Skeletal muscle cell (primary cell): ENCODE measurements around the gene PACS2.
"Not testable (repeated sequence)": the region's sequence is repeated elsewhere in the genome, so short reads cannot be mapped to it uniquely, and the experiment has no call there.

Source experiments
- DNase-seq: peaks from one replicate; pipeline ENCODE4 v3.0.0-alpha.2; 2010; ENCODE audit warnings: low read depth
- H3K4me3 ChIP-seq: 2 replicates; pipeline ENCODE4 v1.5.1; 2011; ENCODE audit warnings: low read depth, mild to moderate bottlenecking, control low read depth, low read length, moderate library complexity

PACS2 gene

DNA sequence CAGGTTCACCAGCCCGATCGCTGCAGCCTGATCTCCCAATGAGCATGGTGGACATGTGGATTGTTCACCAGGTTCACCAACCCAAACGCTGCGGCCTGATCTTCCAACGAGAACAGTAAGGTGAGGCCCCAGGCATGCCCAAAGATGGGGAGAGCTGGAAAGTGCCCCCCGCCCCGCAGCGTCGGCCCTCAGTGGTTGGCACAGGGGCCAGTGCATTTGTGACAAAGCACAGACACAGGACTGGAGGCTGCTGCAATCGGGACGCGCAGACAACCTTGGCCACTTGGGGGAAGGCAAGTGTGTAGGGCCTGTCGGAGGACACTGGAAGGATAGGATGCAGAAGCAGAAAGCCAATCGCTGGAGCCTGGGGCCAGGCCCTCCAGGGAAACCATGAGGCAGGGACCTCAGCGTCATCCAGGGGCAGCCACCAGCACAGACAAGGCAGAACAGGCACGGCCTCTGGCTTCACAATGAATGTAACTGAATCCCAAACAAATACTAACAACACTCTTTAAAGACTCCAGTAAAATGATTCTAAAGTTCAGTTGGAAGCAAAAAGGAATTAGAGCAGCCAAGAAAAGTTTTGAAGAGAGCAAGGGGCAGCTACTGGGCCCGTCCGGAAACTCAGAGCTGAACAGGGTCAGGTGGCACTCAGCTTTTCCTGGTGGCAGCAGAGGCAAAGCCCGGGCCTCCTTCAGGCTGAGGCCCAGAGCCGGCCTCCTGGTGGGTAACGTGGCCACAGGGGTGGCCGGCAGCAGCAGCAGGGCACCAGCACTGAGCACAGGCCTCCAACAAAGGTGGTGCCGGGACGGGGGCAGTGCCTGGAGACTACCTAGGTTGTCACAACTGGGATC lies 27.1 kb upstream of the PACS2 start:
- no peak overlapping the region for H3K4me3 ChIP-seq
- DNase-seq = no peak

DNA sequence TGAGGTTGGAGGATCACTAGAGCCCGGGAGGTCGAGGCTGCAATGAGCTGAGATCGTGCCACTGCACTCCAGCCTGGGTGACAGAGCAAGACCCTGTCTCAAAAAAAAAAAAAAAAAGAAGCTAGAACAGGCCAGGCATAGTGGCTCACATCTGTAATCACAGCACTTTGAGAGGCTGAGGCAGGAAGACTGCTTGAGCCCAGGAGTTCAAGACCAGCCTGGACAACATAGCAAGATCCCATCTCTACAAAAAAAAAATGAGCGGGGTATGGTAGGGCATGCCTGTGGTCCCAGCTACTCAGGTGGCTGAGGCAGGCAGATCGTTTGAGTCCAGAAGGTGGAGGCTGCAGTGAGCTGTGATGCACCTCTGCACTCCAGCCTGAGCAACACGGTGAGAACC lies 25.6 kb upstream of the PACS2 start:
- DNase-seq, H3K4me3 ChIP-seq: not testable (repeated sequence)

DNA sequence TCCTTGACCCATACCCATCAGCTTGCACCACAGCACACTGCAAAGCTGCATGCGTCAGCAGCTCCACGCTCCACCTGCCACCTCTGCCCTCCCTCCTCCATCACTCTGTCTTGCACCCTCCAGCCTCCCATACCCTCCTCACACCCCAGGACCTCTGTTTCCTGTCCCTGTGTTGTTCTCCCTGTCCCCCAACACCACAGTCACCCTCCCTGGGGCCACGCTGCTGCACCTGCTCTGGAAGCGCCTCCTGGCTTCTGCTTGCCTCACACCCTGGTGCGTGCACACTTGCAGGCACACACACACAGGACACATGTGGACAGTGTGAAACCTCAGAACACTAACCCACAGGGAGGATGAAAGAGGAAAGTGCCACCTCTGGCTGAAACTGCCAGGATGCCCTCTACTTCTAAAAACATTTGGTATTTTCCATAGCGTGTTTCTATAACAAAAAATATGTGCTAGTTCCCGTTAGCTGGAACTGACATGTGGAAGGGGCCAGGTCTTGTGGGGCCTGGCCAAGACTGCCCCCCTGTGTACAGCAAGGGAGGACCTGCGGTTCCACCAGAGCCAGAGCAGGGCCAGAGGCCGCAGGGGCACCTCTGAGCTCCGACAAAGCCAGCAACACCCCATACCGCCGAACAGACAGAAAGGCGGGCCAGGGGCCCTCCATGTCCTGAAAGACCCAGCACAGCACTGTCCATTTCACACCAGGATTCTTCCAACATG lies 23.8 kb upstream of the PACS2 start:
- no peak for DNase-seq
- H3K4me3 ChIP-seq = no peak overlapping the region

DNA sequence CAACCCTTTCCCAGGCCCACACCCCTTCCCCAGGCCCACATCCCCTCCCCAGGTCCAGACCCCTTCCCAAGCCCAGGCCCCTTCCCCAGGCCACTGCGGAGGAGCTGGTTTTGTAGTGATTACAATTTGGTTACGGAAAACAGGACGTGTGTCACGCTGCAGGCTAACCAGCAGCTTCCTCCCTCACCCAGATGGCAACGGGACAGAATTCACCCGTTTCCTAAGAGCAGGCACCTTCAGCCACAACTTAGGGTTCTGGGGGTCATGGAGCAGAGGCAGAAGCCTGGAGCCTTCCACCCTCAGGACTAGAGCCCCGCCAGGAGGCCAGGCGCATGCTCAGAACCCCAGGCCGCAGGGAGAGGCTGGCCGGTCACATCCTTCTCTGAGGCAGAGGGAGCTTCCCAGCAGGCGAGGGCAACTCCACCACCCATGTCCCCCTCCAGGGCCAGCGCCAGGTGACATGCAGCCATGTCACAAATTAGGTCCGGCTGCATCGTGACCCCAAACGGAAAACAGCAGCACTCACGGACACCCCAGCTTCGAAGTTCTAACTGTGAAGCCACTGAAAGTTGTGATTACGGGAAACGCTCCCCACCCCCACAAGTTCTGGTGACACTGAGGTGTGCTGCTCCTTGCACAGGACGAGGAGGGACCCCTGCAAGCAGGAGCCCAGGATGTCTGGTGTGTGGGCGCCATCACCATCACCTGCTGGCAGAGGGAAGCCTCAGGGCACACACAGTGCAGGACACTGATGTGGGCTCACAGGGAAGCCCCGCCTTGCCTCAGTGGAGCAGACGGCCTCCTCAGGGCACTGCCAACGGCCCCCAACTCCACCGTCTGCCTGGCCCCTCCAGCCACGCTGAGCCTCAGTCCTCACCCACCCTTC lies 21.5 kb upstream of the PACS2 start:
- DNase-seq = no peak
- no peak overlapping the region for H3K4me3 ChIP-seq

DNA sequence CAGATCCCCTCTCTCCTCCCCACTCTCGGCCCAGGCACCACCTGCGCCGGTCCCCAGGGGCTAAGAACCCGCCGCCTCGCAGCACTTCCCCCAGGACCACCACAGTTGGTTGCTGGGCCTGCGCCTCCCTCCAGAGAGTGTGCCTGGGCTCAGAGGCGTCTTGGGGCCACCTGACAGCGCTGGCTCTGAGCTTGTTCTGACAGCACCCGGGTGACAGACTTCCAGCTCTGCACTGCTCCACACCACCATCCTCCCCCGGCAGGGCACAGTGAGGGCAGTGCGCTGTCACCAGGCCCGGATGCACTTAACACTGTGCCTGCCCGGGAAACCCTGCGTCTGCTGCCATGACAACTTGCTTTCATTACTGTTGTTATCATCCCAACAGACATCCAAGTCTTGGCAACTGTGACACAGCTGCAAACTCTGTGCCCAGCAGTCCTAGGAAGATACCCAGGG lies 20.4 kb upstream of the PACS2 start:
- no peak overlapping the region for H3K4me3 ChIP-seq
- no peak for DNase-seq

DNA sequence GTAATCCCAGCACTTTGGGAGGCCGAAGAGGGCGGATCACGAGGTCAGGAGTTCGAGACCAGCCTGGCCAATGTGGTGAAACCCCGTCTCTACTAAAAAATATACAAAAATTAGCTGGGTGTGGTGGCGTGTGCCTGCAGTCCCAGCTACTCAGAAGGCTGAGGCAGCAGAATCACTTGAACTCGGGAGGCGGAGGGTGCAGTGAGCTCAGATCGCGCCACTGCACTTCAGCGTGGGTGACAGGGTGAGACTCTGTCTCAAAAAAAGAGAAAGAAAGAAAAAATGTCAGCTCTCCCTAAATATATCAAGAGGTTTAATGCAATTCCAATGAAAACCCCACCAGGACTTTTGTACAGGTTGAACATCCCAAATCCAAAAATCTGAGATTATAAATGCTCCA lies 17.2 kb upstream of the PACS2 start:
- not testable (repeated sequence) for H3K4me3 ChIP-seq, DNase-seq

DNA sequence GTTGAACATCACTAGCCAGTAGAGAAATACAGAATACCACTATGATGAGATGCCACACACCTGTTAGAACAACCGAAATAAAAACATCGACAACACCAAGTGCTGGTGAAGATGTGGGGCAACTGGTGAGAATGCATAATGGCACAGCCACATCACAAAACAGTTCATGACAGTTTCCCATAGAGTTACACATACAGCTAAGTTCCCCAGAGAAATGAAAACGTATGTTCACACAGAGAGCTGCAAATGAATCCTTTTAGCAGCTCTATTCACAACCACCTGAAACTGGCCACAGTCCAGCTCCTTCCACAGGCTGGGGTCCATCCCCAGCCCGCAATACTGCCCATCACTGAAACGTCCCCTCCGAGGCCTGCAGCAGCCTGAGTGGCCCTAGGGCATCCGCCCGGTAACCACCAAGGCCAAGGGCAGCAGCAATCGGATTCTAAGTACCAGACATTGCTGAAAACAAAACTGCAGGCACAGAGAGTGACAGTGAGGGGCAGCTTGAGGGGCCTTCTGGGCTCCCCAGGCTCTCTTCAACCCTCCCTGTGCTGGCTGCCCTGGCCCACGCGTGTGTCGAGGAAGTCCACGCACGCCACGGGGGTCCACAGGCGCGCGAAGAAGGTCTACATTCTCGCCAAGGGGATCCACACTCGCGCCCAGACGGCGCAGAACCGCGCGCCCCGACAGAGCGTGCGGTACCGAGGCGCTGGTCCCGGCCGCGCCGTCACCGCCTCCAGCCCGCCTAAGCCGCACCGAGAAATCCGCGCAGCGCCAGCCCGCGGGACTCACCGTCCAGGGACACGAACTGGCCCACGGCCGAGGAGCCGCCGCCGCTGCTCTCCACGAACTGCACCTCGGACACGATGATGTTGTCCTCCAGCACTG lies 14.7 kb upstream of the PACS2 start:
- no peak for DNase-seq
- peak overlapping the region; percentile 63 for H3K4me3 ChIP-seq

DNA sequence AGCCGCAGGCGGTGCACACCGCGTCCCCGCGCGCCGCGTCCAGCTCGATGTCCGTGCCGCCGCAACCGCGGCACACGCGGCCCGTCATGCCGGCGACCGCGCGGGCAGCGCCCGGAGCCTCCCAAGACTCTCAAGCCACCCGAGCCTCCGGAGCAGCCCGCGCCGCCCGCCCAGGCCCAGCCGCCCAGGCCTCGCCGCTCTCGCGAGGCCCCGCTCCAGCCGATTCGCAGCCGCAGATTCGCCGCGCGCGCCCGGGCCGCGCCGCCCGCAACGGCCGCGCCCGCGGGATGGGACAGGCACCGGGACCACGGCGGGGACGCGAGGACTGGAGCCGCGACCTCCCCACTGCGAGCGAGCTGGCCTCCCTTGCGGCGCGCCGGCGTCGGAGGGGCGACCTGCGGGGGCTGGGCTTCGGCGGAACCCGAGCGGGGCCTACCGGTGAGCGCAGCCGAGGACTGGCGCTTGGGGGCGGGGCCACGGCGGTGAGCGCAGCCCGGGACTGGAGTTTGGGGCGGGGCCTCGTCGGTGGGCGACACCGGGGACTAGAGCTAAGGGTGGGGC lies 13.9 kb upstream of the PACS2 start, which contains the start of gene BRF1:
BRF1 (minus strand) TSS at position 460 of the 561 bp plus-strand sequence; CDS start at position 88, 372 bp downstream.
- peak; percentile 66 for DNase-seq
- H3K4me3 ChIP-seq = peak within 1 kb of the TSS; percentile 63

DNA sequence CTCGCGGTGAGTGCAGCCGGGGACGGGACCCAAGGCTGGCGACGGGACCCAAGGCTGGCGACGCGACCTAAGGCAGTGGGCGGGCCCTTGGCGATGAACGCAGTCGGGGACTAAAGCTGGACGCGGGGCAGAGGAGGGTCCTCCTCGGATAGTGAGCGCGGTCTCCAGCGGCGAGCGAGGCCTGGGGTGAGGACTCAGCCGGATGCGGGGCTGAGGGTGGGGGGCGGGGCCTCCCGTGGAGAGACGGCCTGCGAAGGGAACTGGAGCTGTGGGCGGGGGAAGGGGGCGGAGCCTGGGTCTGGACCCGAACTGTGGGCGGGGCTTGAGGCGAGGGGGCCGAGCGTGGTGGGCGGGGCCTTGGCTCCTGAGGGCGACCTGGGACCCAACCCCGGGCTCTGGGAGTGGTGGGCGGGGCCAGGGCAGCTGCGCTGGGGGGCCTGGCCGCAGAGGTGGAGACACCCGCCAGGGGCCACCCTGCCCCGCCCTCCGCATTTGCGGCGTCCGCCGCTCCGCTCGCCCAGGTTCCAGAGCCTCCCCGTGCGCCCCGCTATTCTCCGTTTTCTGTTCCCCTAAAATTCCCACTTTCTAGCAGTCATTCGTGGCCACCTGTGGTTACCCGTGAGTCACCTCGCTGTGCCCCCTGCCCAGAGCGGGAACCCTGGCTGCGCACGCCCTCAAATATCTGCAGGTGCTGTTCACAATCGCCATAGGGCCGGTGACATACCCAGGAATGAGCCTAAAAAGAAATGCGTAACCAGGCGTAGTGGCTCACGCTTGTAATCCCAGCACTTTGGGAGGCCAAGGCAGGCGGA lies 13.2 kb upstream of the PACS2 start:
- peak overlapping the region; percentile 63 for H3K4me3 ChIP-seq

DNA sequence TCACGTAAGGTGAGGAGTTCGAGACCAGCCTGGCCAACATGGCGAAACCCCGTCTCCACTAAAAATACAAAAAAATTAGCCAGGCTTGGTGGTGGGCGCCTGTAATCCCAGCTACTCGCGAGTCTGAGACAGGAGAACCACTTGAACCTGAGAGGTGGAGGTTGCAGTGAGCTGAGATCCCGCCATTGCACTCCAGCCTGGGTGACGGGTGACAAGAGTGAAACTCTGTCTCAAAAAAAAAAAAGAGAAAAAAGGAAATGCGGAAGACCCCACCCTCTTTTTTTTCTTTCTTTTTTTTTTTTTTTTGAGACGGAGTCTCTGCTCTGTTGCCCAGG lies 12.7 kb upstream of the PACS2 start:
- not testable (repeated sequence) for DNase-seq
- peak overlapping the region; percentile 63 for H3K4me3 ChIP-seq

More for the DNA sequence above, 13.2 kb upstream of the PACS2 start:
- peak; percentile 75 for DNase-seq

DNA sequence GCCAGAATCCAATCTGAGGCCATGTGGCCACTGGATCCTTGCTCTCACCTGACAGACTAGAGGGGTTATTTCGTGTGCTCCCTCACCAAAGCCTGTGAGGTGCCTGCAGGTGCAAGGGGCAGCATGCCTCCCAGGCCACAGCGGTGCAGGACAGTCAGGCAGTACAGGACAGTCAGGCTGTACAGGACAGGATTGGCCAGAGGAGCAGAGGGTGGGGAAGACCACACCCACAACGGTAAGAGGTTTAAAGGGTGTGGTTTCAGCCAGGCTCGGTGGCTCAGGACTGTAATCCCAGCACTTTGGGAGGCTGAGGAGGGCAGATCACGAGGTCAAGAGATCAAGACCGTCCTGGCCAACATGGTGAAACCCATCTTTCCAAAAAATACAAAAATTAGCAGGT lies 10.6 kb upstream of the PACS2 start:
- no peak for DNase-seq
- no peak overlapping the region for H3K4me3 ChIP-seq

DNA sequence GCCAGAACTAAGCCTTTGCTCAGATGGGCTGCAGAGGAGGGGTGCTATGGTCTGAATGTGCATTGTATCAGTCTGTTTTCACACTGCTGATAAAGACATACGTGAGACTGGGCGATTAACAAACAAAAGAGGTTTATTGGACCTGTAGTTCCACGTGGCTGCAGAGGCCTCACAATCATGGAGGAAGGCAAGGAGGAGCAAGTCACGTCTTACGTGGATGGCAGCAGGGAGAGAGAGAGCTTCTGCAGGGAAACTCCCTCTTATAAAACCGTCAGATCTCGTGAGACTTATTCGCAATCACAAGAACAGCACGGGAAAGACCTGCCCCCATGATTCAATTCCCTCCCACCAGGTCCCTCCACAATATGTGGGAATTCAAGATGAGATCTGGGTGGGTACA lies 10.0 kb upstream of the PACS2 start:
- no peak for DNase-seq
- no peak overlapping the region for H3K4me3 ChIP-seq

DNA sequence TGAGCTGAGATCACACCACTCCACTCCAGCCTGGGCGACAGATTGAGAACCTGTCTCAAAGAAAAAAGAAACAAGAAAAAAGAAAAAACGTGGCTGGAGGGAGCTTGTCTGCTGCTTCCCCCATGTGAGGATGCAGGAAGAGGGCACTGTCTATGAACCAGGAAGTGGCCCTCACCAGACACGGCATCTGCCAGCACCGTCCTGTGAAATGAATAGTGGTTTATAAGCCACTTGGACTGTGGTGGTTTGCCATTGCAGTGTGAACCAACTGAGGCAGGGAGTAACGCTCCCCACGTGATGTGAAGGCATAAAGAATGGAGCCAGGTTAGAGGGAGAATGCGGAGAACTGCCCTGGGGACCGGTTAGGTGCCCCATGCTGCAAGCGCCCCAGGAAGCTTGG lies 9.2 kb upstream of the PACS2 start:
- DNase-seq = no peak
- no peak overlapping the region for H3K4me3 ChIP-seq

DNA sequence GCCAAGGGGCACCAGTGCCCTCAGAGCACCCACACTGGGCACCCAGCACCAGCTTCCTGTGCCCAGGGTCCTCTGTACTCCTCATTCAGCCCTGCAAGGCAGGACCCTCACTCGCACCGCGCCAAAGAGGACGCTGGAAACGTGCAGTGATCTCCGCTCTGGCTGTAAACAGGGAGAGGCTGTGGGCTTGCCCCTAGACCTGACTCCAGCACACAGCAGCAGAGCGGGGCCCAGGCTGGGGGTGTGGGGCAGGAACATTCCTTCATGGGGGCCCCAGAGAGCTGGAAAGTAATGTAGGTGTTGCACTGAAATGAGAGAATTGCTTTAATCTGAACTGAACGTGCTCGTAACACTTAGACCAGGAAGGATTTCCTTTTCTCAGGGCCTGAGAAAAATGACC lies 8.8 kb upstream of the PACS2 start:
- no peak for DNase-seq
- H3K4me3 ChIP-seq = no peak overlapping the region

DNA sequence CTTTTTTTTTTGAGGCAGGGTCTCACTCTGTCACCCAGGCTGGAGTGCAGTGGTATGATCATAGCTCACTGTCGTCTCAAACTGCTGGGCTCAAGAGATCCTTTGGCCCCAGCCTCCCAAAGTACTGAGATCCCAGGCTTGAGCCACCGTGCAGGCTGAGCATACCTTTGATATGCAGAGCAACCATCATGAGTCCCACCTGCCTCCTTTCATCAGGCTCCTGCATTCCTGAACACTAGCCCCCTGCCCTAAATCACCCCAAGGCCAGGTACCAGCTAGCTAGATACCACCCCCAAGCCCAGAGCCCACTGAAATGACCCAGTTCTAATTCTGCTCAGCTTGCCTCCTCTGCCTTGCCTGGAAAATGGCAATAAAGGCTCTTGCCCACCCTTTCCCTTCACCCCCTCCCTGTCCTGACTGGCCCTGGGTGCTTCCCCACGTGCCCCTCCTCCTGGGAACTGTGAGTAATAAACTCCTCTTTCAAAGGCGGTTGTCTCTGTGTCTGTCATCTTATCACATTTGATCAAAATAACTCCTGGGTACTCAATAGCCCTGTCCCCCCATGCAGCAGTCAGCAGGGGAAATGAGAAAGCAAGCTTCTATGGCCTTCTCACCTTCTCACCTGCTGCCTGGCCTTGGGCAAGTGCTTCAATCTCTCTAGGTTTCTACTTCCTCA lies 7.4 kb upstream of the PACS2 start:
- no peak overlapping the region for H3K4me3 ChIP-seq
- no peak for DNase-seq

DNA sequence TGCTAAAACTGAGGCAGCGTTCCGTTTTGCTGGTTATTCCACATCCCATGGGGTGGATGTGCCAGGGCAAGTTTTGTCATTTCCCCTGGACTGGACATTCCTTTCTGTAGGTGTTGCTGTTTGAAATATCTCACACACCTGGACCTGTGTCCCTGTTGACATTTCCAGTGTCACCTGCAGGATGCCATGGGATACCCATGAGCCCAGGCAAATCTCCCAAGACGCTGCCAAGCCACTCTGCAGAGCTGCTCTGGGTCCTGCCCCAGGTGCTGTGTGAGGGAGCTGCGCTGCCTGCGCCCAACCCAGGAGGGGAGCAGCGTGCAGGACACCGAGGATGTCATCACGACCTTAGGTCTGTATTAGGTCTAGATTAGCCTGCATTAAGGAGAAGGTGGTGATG lies 5.2 kb upstream of the PACS2 start:
- no peak overlapping the region for H3K4me3 ChIP-seq
- DNase-seq = no peak

DNA sequence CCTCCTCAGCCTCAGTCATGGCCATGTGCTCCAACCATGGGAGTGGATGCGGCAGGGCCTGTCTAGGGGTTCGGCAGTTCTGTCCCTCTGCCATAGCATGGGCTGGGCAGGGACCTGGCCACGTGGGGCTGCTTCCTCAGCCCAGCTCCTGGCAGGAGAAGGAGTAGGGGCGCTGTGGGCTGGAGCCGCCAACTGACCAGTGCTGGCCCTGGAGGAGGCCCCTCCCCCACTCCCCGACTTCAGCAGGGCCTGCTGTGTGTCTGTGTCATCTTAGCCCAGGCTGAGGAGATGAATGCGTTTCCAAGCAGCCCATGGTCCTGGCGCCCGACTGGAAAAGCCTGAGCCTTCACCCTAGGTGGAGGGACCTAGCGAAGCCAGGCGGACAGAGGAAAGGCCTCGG lies 2.7 kb upstream of the PACS2 start:
- no peak for DNase-seq
- no peak overlapping the region for H3K4me3 ChIP-seq
